SK-MEL-5 (cell line): ENCODE results near the gene KCNH1. TPM values are rescaled to one million over a fixed set of nuclear protein-coding genes. Genes with fewer than 3 reads are reported as not detected.
A peak's percentile ranks its signal among the peaks of the same experiment; 100 is the strongest.

Experiments used
- DNase-seq: peaks from one replicate; pipeline ENCODE4 v3.0.0-alpha.2; 2016; ENCODE audit warnings: low read depth, low spot score
- in situ Hi-C: cut with HindIII; loops from 2 replicates; pipeline ENCODE4 v1.10.0; 2016; ENCODE audit warnings: low sequenced_read_pairs, high pct_unique_total_duplicates, low pct_unique_long_range_greater_than_20kb
- total RNA-seq: library from RNA; depleted of rRNA; stranded (reverse); fragments of >200 nt; shearing (Covaris generic); gene quantifications from 2 replicates; pipeline ENCODE4 v1.2.3, GENCODE V29; 2014

The KCNH1 gene
- total RNA-seq, 1 experiment from 2014 or later, result 8.0 TPM

- peak; percentile 50 for DNase-seq
- in situ Hi-C loops, result no loop called here
Measured at GRCh38 chr1:210850556-210850955, 283.4 kb downstream of the KCNH1 start.

- no peak for DNase-seq
- in situ Hi-C loops, result no loop called here
Measured at GRCh38 chr1:210848474-210848873, 285.5 kb downstream of the KCNH1 start.

GRCh38 chr1:210841926-210842625, 291.9 kb downstream of the KCNH1 start:
- in situ Hi-C loops, result no loop called here
- DNase-seq, result no peak

GRCh38 chr1:210830034-210831028, 303.6 kb downstream of the KCNH1 start:
- DNase-seq, result peak; percentile 84

GRCh38 chr1:210828996-210829596, 304.9 kb downstream of the KCNH1 start:
- in situ Hi-C loops, result no loop called here
- DNase-seq, result no peak

More at GRCh38 chr1:210830034-210831028, 303.6 kb downstream of the KCNH1 start:
- in situ Hi-C loops, result no loop called here

- no peak for DNase-seq
- in situ Hi-C loops, result no loop called here
Measured at GRCh38 chr1:210827481-210827880, 306.5 kb downstream of the KCNH1 start.

GRCh38 chr1:210826686-210827085, 307.3 kb downstream of the KCNH1 start:
- in situ Hi-C loops, result no loop called here
- no peak for DNase-seq

GRCh38 chr1:210822932-210823331, 311.0 kb downstream of the KCNH1 start:
- in situ Hi-C loops, result no loop called here
- DNase-seq, result no peak

GRCh38 chr1:210822241-210822640, 311.7 kb downstream of the KCNH1 start:
- no peak for DNase-seq
- in situ Hi-C loops, result no loop called here

- no peak for DNase-seq
- in situ Hi-C loops, result no loop called here
Measured at GRCh38 chr1:210821615-210822014, 312.3 kb downstream of the KCNH1 start.

GRCh38 chr1:210819266-210819665, 314.7 kb downstream of the KCNH1 start:
- in situ Hi-C loops, result no loop called here
- no peak for DNase-seq

- in situ Hi-C loops, result no loop called here
- DNase-seq, result no peak
Measured at GRCh38 chr1:210817385-210818275, 316.3 kb downstream of the KCNH1 start.

GRCh38 chr1:210815641-210816550, 318.1 kb downstream of the KCNH1 start:
- no peak for DNase-seq
- in situ Hi-C loops, result no loop called here

- in situ Hi-C loops, result no loop called here
- no peak for DNase-seq
Measured at GRCh38 chr1:210814382-210815123, 319.4 kb downstream of the KCNH1 start.

GRCh38 chr1:210801501-210801900, 332.4 kb downstream of the KCNH1 start:
- DNase-seq, result no peak
- in situ Hi-C loops, result no loop called here

GRCh38 chr1:210800756-210801155, 333.2 kb downstream of the KCNH1 start:
- no peak for DNase-seq
- in situ Hi-C loops, result no loop called here
